Measurements from ENCODE around the gene NEK11.

DNA sequence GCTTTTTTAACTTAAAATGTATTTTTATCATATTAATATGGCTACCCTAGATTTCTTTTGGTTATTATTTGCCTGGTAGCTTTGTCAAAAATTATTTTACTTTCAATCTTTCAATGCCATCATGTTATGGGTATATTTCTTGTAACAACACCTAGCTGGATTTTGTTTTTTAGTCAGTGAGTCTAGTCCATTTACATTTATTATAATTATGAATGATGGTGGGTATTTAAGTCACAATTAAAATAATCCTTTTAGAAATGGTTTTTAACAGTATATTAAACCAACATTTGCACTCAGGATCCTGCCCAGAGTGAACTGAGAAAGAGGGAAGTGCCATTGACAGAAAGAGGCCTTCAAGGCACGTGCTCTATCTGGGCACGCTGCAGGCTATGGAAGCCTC is 315.1 kb downstream of the NEK11 start:
- no peak for TF ChIP-seq CTCF (IDR thresholded peaks at IDR 0.05)
- no peak for TF ChIP-seq POLR2A (IDR thresholded peaks at IDR 0.05)
- TF ChIP-seq POLR2AphosphoS5 (IDR thresholded peaks at IDR 0.05) = no peak
- no peak for TF ChIP-seq EP300 (IDR thresholded peaks at IDR 0.05)
